Panc1 (cell line): Measurements from ENCODE around the gene ARHGDIB. TPM values are rescaled to one million over a fixed set of nuclear protein-coding genes. Genes with fewer than 3 reads are reported as not detected.

ENCODE experiments used
- ATAC-seq: fragments of 200-7000 bp; cut with Tn5 transposase; 2 replicates; pipeline ENCODE4 v1.9.1; 2020; ENCODE audit warnings: mild to moderate bottlenecking, moderate library complexity
- BruUV-seq: library from RNA; stranded (reverse); fragments of 400-500 nt; replicated peaks from 2 replicates; lab custom pipeline; 2021; lab: Mats Ljungman, UMichigan
- CTCF ChIA-PET: fragments of 300-600 bp; sonication (Branson Sonifier 250); formaldehyde crosslinking; loops from one replicate; lab custom pipeline; 2022; ENCODE audit warnings: antibody characterized with exemption; lab: Charles Lee
- POLR2A ChIA-PET: fragments of 300-600 bp; sonication (Branson Sonifier 250); formaldehyde crosslinking; loops from one replicate; lab custom pipeline; 2022; ENCODE audit warnings: antibody characterized with exemption; lab: Charles Lee
- DNase-seq: peaks from one replicate; pipeline ENCODE4 v3.0.0-alpha.2; 2010; ENCODE audit warnings: low read depth, low spot score
- H3K27ac ChIP-seq: 2 replicates; pipeline ENCODE4 v1.5.1; 2011; ENCODE audit warnings: mild to moderate bottlenecking, low read length, inconsistent platforms
- H3K27me3 ChIP-seq: fragments of 200-500 bp; sonication (Bioruptor generic); 2 replicates; pipeline ENCODE4 v1.6.0; 2014; ENCODE audit warnings: low read length, inconsistent platforms; ENCODE audit not compliant: control insufficient read depth, insufficient read depth
- H3K36me3 ChIP-seq: fragments of 200-500 bp; sonication (Bioruptor generic); 2 replicates; pipeline ENCODE4 v1.5.1; 2014; ENCODE audit warnings: inconsistent platforms, mild to moderate bottlenecking, low read length, moderate library complexity; ENCODE audit not compliant: control insufficient read depth, insufficient read depth
- H3K4me1 ChIP-seq: 2 replicates; pipeline ENCODE4 v1.5.1; 2011; ENCODE audit warnings: inconsistent platforms, mild to moderate bottlenecking, low read length, moderate library complexity; ENCODE audit not compliant: control insufficient read depth, insufficient read depth
- H3K4me3 ChIP-seq, 2 experiments: 2 replicates each; pipeline ENCODE4 v1.5.1; 2011 to 2012; ENCODE audit warnings: low read depth in 2 of 2, low read length in 2 of 2, mild to moderate bottlenecking in 2 of 2, inconsistent platforms in 1 of 2, moderate library complexity in 1 of 2
- H3K9me3 ChIP-seq: fragments of 200-500 bp; sonication (Bioruptor generic); 2 replicates; pipeline ENCODE4 v1.5.1; 2014; ENCODE audit warnings: low read depth, mild to moderate bottlenecking, inconsistent platforms, low read length, moderate library complexity; ENCODE audit not compliant: control insufficient read depth, insufficient read depth
- POLR2AphosphoS5 ChIP-seq: IDR thresholded peaks from 2 replicates; pipeline ENCODE4 v1.6.1; 2012; ENCODE audit warnings: mild to moderate bottlenecking, low read depth, low read length, moderate library complexity
- SIN3A ChIP-seq: IDR thresholded peaks from 2 replicates; pipeline ENCODE4 v1.6.1; 2012; ENCODE audit warnings: low read depth, mild to moderate bottlenecking, low read length, moderate library complexity, borderline replicate concordance; ENCODE audit not compliant: insufficient read depth
- TCF7L2 ChIP-seq: IDR thresholded peaks from 2 replicates; pipeline ENCODE4 v1.6.1; 2011; ENCODE audit warnings: mild to moderate bottlenecking, low read depth, low read length, inconsistent platforms
- in situ Hi-C: cut with HindIII; loops from 2 replicates; pipeline ENCODE4 v1.10.0; 2016; ENCODE audit warnings: low sequenced_read_pairs, low pct_unique_long_range_greater_than_20kb
- intact Hi-C: fragments of 100-400 bp; cut with micrococcal nuclease; formaldehyde crosslinking; loops from one replicate; pipeline ENCODE4 v1.10.0; 2022; ENCODE audit not compliant: unreplicated experiment
- total RNA-seq: library from RNA; stranded (reverse); gene quantifications from one replicate; pipeline ENCODE4 v1.2.1, GENCODE V29; 2021; ENCODE audit not compliant: unreplicated experiment
- TF ChIP-seq, protein P1 (sequence below), 2 experiments: IDR thresholded peaks; 2 replicates each; pipeline ENCODE4 v1.6.1; 2011 to 2012; ENCODE audit warnings: low read depth in 2 of 2, control low read depth in 1 of 2, low read length in 1 of 2, mild to moderate bottlenecking in 1 of 2, moderate library complexity in 1 of 2; ENCODE audit not compliant: insufficient read depth in 1 of 2
- TF ChIP-seq, protein P2 (sequence below): fragments of 450-650 bp; IDR thresholded peaks from 2 replicates; pipeline ENCODE4 v1.5.1; 2017; ENCODE audit warnings: mild to moderate bottlenecking

The ARHGDIB gene
- total RNA-seq, 1 experiment from 2014 or later = 1.6 TPM

GRCh38 chr12:14989790-14990189 lies 28.4 kb upstream of the ARHGDIB start:
- intact Hi-C loops (loop anchor here (10.0 kb wide), 1 partner anchor 265 kb away; no protein-coding TSS in a partner anchor), in situ Hi-C loops (no loop called here)
- Histone ChIP-seq H3K4me1 (no peaks in the 10 kb centered on the region; the same call in 1 of the 2 replicates), H3K9me3 (no peaks in the 10 kb centered on the region), H3K27me3 (no peaks in the 10 kb centered on the region), H3K27ac (no peak overlapping the region), H3K36me3 (no peaks in the 10 kb centered on the region), H3K4me3 (no peak overlapping the region)
- TF ChIP-seq POLR2AphosphoS5 (no peak), SIN3A (no peak), TCF7L2 (no peak)
- TF ChIP-seq, protein P1, sequence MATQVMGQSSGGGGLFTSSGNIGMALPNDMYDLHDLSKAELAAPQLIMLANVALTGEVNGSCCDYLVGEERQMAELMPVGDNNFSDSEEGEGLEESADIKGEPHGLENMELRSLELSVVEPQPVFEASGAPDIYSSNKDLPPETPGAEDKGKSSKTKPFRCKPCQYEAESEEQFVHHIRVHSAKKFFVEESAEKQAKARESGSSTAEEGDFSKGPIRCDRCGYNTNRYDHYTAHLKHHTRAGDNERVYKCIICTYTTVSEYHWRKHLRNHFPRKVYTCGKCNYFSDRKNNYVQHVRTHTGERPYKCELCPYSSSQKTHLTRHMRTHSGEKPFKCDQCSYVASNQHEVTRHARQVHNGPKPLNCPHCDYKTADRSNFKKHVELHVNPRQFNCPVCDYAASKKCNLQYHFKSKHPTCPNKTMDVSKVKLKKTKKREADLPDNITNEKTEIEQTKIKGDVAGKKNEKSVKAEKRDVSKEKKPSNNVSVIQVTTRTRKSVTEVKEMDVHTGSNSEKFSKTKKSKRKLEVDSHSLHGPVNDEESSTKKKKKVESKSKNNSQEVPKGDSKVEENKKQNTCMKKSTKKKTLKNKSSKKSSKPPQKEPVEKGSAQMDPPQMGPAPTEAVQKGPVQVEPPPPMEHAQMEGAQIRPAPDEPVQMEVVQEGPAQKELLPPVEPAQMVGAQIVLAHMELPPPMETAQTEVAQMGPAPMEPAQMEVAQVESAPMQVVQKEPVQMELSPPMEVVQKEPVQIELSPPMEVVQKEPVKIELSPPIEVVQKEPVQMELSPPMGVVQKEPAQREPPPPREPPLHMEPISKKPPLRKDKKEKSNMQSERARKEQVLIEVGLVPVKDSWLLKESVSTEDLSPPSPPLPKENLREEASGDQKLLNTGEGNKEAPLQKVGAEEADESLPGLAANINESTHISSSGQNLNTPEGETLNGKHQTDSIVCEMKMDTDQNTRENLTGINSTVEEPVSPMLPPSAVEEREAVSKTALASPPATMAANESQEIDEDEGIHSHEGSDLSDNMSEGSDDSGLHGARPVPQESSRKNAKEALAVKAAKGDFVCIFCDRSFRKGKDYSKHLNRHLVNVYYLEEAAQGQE (IDR thresholded peaks at IDR 0.05; ENCODE audit: insufficient read depth in 1 of 2, low read depth in 2 of 2, low read length in 1 of 2) = no peak
- TF ChIP-seq, protein P2, sequence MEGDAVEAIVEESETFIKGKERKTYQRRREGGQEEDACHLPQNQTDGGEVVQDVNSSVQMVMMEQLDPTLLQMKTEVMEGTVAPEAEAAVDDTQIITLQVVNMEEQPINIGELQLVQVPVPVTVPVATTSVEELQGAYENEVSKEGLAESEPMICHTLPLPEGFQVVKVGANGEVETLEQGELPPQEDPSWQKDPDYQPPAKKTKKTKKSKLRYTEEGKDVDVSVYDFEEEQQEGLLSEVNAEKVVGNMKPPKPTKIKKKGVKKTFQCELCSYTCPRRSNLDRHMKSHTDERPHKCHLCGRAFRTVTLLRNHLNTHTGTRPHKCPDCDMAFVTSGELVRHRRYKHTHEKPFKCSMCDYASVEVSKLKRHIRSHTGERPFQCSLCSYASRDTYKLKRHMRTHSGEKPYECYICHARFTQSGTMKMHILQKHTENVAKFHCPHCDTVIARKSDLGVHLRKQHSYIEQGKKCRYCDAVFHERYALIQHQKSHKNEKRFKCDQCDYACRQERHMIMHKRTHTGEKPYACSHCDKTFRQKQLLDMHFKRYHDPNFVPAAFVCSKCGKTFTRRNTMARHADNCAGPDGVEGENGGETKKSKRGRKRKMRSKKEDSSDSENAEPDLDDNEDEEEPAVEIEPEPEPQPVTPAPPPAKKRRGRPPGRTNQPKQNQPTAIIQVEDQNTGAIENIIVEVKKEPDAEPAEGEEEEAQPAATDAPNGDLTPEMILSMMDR = no peak
- POLR2A ChIA-PET = no interaction called here
- ATAC-seq = no peak
- no TSS peak for BruUV-seq
- no peak for DNase-seq
- CTCF ChIA-PET = no interaction called here

GRCh38 chr12:14988035-14988434 lies 26.6 kb upstream of the ARHGDIB start:
- H3K9me3 ChIP-seq = no peaks in the 10 kb centered on the region
- ChIA-PET CTCF (no interaction called here), POLR2A (interaction anchor here (0.6 kb wide), 1 partner anchor 171 kb away, joined by 7 read pairs; no protein-coding TSS in a partner anchor)
- DNase-seq (no peak), ATAC-seq (no peak)
- intact Hi-C loops = no loop called here
- BruUV-seq = no TSS peak
- no peak overlapping the region for H3K4me3 ChIP-seq
- H3K27ac ChIP-seq = no peak overlapping the region
- no peaks in the 10 kb centered on the region for H3K36me3 ChIP-seq
- H3K4me1 ChIP-seq = no peaks in the 10 kb centered on the region
- TF ChIP-seq TCF7L2 = no peak
- TF ChIP-seq, protein P2 = no peak
- TF ChIP-seq POLR2AphosphoS5 = no peak
- no peak for TF ChIP-seq SIN3A
- TF ChIP-seq, protein P1 (IDR thresholded peaks at IDR 0.05; ENCODE audit: insufficient read depth in 1 of 2, low read depth in 2 of 2, low read length in 1 of 2) = no peak
- in situ Hi-C loops = no loop called here
- no peaks in the 10 kb centered on the region for H3K27me3 ChIP-seq
